Gastroesophageal sphincter (tissue), 4 donors: ENCODE results near the gene GPX2. TPM values are rescaled to one million over a fixed set of nuclear protein-coding genes. Genes with fewer than 3 reads are reported as not detected.

Source experiments
- ATAC-seq: fragments of 150-250 bp; one replicate; pipeline ENCODE4 v1.9.1; 2016; ENCODE audit warnings: mild to moderate bottlenecking, moderate library complexity
- H3K27ac ChIP-seq, 4 donors: fragments of 200-600 bp; sonication (generic) in 3 of 4; 1 replicate in 3 of 4; 2 replicates in 1 of 4; pipeline ENCODE4 v1.5.1; 2016 to 2019
- H3K27me3 ChIP-seq: fragments of 200-600 bp; sonication (generic); one replicate; pipeline ENCODE4 v1.5.1; 2019
- H3K36me3 ChIP-seq, 2 donors: fragments of 200-600 bp; sonication (generic); one replicate each; pipeline ENCODE4 v1.5.1; 2019; ENCODE audit warnings: control low read depth in 1 of 2
- H3K4me1 ChIP-seq, 3 donors: fragments of 200-600 bp; sonication (generic); 1 replicate in 2 of 3; 2 replicates in 1 of 3; pipeline ENCODE4 v1.5.1; 2016 to 2019; ENCODE audit warnings: control low read depth in 2 of 3
- H3K4me3 ChIP-seq, 2 donors: fragments of 200-600 bp; sonication (generic); one replicate each; pipeline ENCODE4 v1.5.1; 2019; ENCODE audit warnings: mild to moderate bottlenecking in 1 of 2, moderate library complexity in 1 of 2
- H3K9me3 ChIP-seq, 3 donors: fragments of 200-600 bp; sonication (generic); one replicate each; pipeline ENCODE4 v1.5.1; 2017 to 2019; ENCODE audit warnings: control low read depth in 2 of 3
- EP300 ChIP-seq: sonication (generic); formaldehyde crosslinking; IDR thresholded peaks from one replicate; pipeline ENCODE4 v1.6.1; 2017; ENCODE audit warnings: antibody characterized with exemption, mild to moderate bottlenecking
- POLR2A ChIP-seq, 2 donors: fragments of 450-650 bp; IDR thresholded peaks; one replicate each; pipeline ENCODE4 v1.6.1; 2017; ENCODE audit warnings: antibody characterized with exemption in 2 of 2, mild to moderate bottlenecking in 2 of 2, moderate library complexity in 1 of 2
- POLR2AphosphoS5 ChIP-seq: sonication (generic); formaldehyde crosslinking; IDR thresholded peaks from one replicate; pipeline ENCODE4 v1.6.1; 2017; ENCODE audit warnings: antibody characterized with exemption
- WGBS, 2 donors: methylation state at CpG; one replicate each; pipeline ENCODE4 v1.1.5; 2018; ENCODE audit warnings: low coverage in 1 of 2; 5-methylcytosine and 5-hydroxymethylcytosine counted together
- total RNA-seq, 4 donors: library from RNA; depleted of rRNA; stranded (reverse); fragments of >200 nt; gene quantifications; one replicate each; pipeline ENCODE4 v1.1.0, GENCODE V29; 2016
- TF ChIP-seq, protein P1 (sequence below), 4 experiments: fragments of 200-600 bp in 2 of 4; fragments of 450-650 bp in 2 of 4; sonication (generic) in 1 of 4; IDR thresholded peaks; one replicate each; pipeline ENCODE4 v1.5.1; 2017 to 2019; ENCODE audit warnings: antibody characterized with exemption in 4 of 4, mild to moderate bottlenecking in 2 of 4, moderate library complexity in 2 of 4

GPX2 gene
- total RNA-seq, 4 donors from 2014 or later, result 0.93 to 10.6 (median 1.4) TPM; not detected in 1

DNA sequence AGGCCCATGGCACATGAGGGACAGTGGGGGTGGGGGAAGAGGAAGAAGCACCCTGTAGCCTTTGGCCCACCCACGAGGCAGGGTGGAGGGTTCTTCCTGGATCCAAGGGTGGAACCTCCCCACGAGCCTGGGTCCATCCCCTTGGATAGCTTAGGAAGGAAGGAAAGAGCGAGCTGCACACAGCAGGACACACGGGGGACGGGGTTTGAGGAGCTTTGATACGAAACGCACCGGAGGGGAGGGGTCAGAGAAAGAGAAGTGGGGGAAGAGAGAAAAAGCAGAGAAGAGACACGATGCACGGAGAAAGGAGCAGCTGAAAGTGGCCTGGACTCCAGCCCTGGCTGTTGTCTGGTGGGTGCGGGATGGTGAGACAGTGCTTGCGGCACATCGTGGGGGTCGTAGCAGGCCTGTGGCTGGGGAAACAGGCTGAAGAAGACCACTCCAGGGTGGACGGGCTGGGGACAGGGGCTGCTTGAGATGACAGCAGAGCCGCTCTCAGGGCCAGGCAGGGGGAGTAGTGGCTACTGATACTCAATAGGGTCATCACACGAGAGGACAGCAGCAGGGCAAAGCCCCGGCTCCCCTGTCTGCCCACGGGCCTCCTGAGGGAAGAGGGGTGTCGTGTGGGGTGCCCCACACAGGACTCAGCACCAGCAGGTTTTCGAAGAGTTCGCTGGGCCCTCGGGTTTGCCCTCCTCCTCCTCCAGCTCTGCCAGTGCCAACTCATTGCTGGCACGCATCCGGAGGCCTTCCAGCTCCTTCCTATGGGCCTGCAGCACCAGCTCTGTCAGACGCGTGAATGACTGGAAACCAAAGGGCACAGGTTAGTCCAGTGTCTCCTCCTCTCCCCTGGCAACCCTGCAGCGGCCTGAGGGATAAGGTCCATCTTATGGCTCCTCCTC is 5.4 kb upstream of the GPX2 start:
- H3K27me3 ChIP-seq, result no peaks in the 10 kb centered on the region
- TF ChIP-seq POLR2A (IDR thresholded peaks at IDR 0.05) (no peak), POLR2AphosphoS5 (no peak), EP300 (no peak)
- TF ChIP-seq, protein P1, sequence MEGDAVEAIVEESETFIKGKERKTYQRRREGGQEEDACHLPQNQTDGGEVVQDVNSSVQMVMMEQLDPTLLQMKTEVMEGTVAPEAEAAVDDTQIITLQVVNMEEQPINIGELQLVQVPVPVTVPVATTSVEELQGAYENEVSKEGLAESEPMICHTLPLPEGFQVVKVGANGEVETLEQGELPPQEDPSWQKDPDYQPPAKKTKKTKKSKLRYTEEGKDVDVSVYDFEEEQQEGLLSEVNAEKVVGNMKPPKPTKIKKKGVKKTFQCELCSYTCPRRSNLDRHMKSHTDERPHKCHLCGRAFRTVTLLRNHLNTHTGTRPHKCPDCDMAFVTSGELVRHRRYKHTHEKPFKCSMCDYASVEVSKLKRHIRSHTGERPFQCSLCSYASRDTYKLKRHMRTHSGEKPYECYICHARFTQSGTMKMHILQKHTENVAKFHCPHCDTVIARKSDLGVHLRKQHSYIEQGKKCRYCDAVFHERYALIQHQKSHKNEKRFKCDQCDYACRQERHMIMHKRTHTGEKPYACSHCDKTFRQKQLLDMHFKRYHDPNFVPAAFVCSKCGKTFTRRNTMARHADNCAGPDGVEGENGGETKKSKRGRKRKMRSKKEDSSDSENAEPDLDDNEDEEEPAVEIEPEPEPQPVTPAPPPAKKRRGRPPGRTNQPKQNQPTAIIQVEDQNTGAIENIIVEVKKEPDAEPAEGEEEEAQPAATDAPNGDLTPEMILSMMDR (IDR thresholded peaks at IDR 0.05), result no peak
- H3K36me3 ChIP-seq, result peaks cover 0 to 54% of the 10 kb centered on the region in 2 donors
- 86 to 95% methylated on average over 4 to 12 of the region's 28 CpGs for WGBS, 2 donors
- H3K4me1 ChIP-seq, result peaks cover 0 to 6% (median 0%) of the 10 kb centered on the region in 3 donors
- no peak overlapping the region for H3K27ac ChIP-seq
- H3K4me3 ChIP-seq, result no peak overlapping the region
- ATAC-seq, result no peak
- H3K9me3 ChIP-seq, result no peaks in the 10 kb centered on the region

DNA sequence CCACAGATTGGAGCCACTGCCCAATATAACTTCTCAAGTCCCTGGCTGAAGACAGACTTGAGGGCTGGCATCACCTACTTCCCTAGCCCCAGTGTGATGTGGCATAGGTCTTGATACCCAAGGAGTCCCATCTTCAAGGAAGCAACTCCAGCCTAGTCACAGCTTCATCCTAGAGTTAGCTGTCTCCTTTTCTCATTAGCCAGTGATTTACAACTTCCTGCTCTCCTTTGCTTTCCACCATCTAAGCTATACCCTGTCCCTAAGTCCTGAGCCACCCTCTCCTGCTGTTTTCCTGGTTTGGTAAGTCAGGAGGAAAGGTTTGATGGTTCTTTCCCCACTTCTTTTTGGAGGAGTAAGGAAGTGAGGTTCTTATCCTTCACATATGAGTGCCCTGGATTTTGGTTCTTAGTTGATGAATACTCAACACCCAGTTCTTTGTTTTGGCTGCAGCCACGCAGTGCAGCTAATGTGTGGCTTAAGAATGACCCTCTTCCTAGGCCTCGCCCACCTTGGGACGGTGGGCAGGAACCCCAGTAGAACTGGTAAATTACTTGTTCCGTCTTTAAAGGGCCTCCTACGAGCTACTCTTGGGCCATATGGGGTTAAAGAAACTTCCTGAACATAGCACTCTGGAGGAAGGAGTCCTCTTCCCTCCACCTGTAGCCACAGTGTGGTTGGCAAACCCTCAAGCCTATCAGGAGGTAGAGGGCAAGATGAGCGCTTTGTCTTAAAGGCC is 3.9 kb upstream of the GPX2 start:
- Histone ChIP-seq H3K9me3 (no peaks in the 10 kb centered on the region), H3K27me3 (no peaks in the 10 kb centered on the region), H3K4me1 (peaks cover 0 to under 1% (median 0%) of the 10 kb centered on the region in 3 donors), H3K27ac (no peak overlapping the region), H3K4me3 (no peak overlapping the region), H3K36me3 (peaks cover 0 to 67% of the 10 kb centered on the region in 2 donors)
- ATAC-seq, result no peak
- TF ChIP-seq, protein P1 (IDR thresholded peaks at IDR 0.05), result no peak
- TF ChIP-seq POLR2A (IDR thresholded peaks at IDR 0.05), result no peak
- TF ChIP-seq EP300, result no peak
- TF ChIP-seq POLR2AphosphoS5, result no peak
- 100% methylated on average over 1 of the region's 6 CpGs; no CpG with 5 or more reads in 1 of the 2 donors for WGBS, 2 donors

GRCh38 chr14:64945431-64946178 is 3.1 kb upstream of the GPX2 start:
- Histone ChIP-seq H3K4me3 (no peak overlapping the region), H3K27me3 (no peaks in the 10 kb centered on the region), H3K4me1 (no peaks in the 10 kb centered on the region), H3K36me3 (peaks cover 0 to 70% of the 10 kb centered on the region in 2 donors), H3K9me3 (no peaks in the 10 kb centered on the region), H3K27ac (no peak overlapping the region)
- ATAC-seq, result no peak
- TF ChIP-seq EP300, result no peak
- TF ChIP-seq, protein P1 (IDR thresholded peaks at IDR 0.05), result no peak
- no peak for TF ChIP-seq POLR2AphosphoS5
- no peak for TF ChIP-seq POLR2A (IDR thresholded peaks at IDR 0.05)
- WGBS, 2 donors, result 92 to 93% methylated on average over 6 to 12 of the region's 12 CpGs

- no peak for ATAC-seq
- no peaks in the 10 kb centered on the region for H3K4me1 ChIP-seq
- no peak for TF ChIP-seq POLR2A (IDR thresholded peaks at IDR 0.05)
- no peak for TF ChIP-seq POLR2AphosphoS5
- TF ChIP-seq EP300, result no peak
- WGBS, 2 donors, result 86 to 90% methylated on average over 2 to 4 of the region's 4 CpGs
- no peak overlapping the region for H3K4me3 ChIP-seq
- H3K9me3 ChIP-seq, result no peaks in the 10 kb centered on the region
- no peak overlapping the region for H3K27ac ChIP-seq
- peaks cover 0 to 70% of the 10 kb centered on the region in 2 donors for H3K36me3 ChIP-seq
- H3K27me3 ChIP-seq, result no peaks in the 10 kb centered on the region
Observed at GRCh38 chr14:64944861-64945260, 2.3 kb upstream of the GPX2 start.

GRCh38 chr14:64944041-64944440 is 1.5 kb upstream of the GPX2 start:
- TF ChIP-seq, protein P1 (IDR thresholded peaks at IDR 0.05), result no peak
- TF ChIP-seq EP300, result no peak
- TF ChIP-seq POLR2A (IDR thresholded peaks at IDR 0.05), result no peak
- no peak for TF ChIP-seq POLR2AphosphoS5
- H3K36me3 ChIP-seq, result peaks cover 0 to 77% of the 10 kb centered on the region in 2 donors
- no peak for ATAC-seq
- no peaks in the 10 kb centered on the region for H3K4me1 ChIP-seq
- H3K4me3 ChIP-seq, result no peak overlapping the region
- no peak overlapping the region for H3K27ac ChIP-seq
- no peaks in the 10 kb centered on the region for H3K9me3 ChIP-seq
- no peaks in the 10 kb centered on the region for H3K27me3 ChIP-seq
- WGBS, 2 donors, result 64% methylated on average over 1 of the region's 2 CpGs; no CpG with 5 or more reads in 1 of the 2 donors
